ENCODE results near the gene TYMP.

Gene TYMP

GRCh38 chr22:50548921-50549790 is 19.3 kb upstream of the TYMP start:
- no peak for DNase-seq
- in situ Hi-C loops (cut with HindIII; ENCODE audit: low pct_ligation_motif_present, low sequenced_read_pairs): no loop called here
- H3K27ac ChIP-seq: no peak overlapping the region
- no peak for TF ChIP-seq CTCF (IDR thresholded peaks at IDR 0.05; ENCODE audit: low read depth, low read length, missing control alignments)
- no peaks in the 10 kb centered on the region for H3K36me3 ChIP-seq (replicated peaks)
- H3K4me3 ChIP-seq (ENCODE audit: low read depth, low read length): no peak overlapping the region
- H3K27me3 ChIP-seq (replicated peaks): peaks cover 40% of the 10 kb centered on the region

- H3K27ac ChIP-seq: no peak overlapping the region
- no peak for TF ChIP-seq CTCF (IDR thresholded peaks at IDR 0.05; ENCODE audit: low read depth, low read length, missing control alignments)
- no peaks in the 10 kb centered on the region for H3K36me3 ChIP-seq (replicated peaks)
- peaks cover 40% of the 10 kb centered on the region for H3K27me3 ChIP-seq (replicated peaks)
- H3K4me3 ChIP-seq (ENCODE audit: low read depth, low read length): no peak overlapping the region
- no peak for DNase-seq
- in situ Hi-C loops (cut with HindIII; ENCODE audit: low pct_ligation_motif_present, low sequenced_read_pairs): no loop called here
These were observed 18.5 kb upstream of the TYMP start for GRCh38 chr22:50548040-50548920.

- in situ Hi-C loops (cut with HindIII; ENCODE audit: low pct_ligation_motif_present, low sequenced_read_pairs): no loop called here
- no peak for DNase-seq
- no peak for TF ChIP-seq CTCF (IDR thresholded peaks at IDR 0.05; ENCODE audit: low read depth, low read length, missing control alignments)
- Histone ChIP-seq H3K4me3 (ENCODE audit: low read depth, low read length) (no peak overlapping the region), H3K27me3 (replicated peaks) (peaks cover 40% of the 10 kb centered on the region), H3K36me3 (replicated peaks) (no peaks in the 10 kb centered on the region), H3K27ac (no peak overlapping the region)
These were observed 17.6 kb upstream of the TYMP start for GRCh38 chr22:50547263-50547985.

GRCh38 chr22:50546326-50547262 is 16.8 kb upstream of the TYMP start:
- TF ChIP-seq CTCF (IDR thresholded peaks at IDR 0.05; ENCODE audit: low read depth, low read length, missing control alignments): no peak
- in situ Hi-C loops (cut with HindIII; ENCODE audit: low pct_ligation_motif_present, low sequenced_read_pairs): no loop called here
- Histone ChIP-seq H3K27ac (no peak overlapping the region), H3K36me3 (replicated peaks) (no peaks in the 10 kb centered on the region), H3K4me3 (ENCODE audit: low read depth, low read length) (no peak overlapping the region), H3K27me3 (replicated peaks) (peaks cover 40% of the 10 kb centered on the region)
- DNase-seq: no peak
